ENCODE measurements around the gene PGAP3. TPM values are rescaled to one million over a fixed set of nuclear protein-coding genes. Genes with fewer than 3 reads are reported as not detected.

Gene PGAP3
- polyA plus RNA-seq, 3 donors, result 32.1 to 50.8 (median 37.2) TPM

DNA sequence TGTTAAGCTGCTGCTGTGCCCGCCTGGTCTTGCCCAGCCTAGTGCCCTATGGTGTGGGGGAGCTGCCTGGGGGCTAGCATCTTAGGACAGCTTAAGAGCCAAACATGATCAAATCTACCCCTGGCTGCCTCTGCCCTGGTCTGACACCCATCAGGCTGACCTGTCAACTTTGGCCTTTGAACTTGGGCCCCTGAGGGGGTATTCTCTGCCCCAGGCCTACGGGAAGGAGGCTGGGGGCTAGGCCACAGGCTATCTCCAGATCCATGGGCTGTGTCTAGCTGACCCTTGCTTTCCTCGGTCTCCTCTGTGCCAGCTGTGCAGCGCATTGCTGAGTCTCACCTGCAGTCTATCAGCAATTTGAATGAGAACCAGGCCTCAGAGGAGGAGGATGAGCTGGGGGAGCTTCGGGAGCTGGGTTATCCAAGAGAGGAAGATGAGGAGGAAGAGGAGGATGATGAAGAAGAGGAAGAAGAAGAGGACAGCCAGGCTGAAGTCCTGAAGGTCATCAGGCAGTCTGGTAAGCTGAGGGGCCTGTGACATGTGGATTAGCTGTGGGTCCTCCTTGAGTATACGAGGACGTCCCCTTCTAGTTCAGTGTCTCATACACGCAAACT, 54.2 kb downstream of the PGAP3 start:
- no peak for DNase-seq (ENCODE audit: extremely low read depth in 1 of 11, low read depth in 9 of 11, low spot score in 4 of 11)

DNA sequence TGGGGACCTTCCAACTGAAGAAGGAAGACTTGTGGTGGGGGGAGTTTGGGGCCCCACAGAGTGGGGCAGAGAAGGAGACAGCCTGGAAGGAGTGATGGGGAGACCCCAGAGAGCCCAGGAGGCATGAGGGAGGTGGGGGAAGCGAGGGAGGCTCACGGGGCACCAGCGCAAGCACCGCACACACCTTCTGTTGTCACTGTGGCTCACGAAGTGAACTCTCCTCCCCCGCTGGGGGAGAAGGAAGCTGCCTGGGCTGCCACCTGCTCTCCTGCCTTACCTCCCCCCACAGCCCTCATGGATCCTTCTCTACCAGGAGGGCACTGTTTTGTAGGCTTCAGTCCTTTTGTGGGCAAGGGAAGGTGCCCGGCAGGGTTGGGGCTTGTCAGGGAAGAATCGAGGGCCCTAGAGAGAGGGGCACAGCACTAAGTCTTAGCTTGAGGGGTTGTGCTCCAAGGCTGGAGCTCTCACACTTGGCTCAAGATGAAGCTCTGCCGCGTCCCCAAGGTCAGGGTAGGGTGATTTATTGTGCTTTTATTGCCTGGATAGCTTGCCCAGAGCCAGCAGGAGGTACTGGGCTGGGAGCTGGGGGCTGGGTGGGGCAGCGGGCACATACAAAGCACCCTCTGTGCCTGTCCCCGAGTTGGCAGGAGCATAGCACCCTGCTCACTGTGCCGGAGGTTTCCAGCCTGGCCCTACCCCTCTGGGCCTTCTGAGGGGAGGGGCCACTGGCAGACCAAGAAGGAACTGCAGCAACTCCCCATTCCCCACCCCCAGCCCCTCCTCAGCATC, 55.5 kb downstream of the PGAP3 start:
- no peak for DNase-seq (ENCODE audit: extremely low read depth in 1 of 11, low read depth in 9 of 11, low spot score in 4 of 11)

DNA sequence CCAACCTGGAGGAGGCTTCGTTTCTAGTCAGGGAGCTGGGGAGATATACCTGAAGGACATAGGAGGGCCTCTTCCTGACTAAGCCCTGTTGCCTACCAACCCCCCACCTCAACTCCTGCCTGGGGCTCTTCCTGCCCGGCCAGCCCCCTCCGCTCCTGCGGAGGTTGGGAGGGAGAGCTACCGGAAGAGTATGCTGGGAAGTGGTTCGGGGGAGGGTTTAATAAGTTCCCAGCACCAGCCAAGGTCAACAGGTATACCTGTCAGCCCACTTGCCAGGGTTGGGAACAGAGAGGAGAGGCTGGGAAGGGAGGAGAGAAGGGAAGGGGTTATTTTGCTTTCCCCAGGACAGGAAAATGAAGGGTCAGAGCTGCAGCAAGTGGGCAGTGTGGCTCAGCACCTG, 56.5 kb downstream of the PGAP3 start:
- no peak for DNase-seq (ENCODE audit: extremely low read depth in 1 of 11, low read depth in 9 of 11, low spot score in 4 of 11)

DNA sequence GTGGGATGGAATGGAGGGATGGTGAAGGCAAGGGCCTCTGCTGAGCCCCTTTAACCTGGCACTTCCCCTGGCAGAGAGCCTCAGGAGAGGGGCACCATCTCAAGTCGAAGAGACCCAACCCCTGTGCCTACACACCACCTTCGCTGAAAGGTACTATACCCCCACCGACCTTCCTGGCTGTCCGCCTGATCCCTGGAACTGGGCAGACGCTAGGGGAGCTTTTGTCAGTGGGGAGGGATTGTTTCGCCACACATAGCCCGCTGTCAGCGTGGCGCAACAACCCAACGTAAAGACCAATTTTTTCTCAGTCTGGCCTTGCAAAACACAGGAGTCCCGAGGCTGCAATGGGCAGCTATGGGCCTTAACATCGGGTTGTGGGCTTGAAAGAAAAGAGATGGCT, 58.0 kb downstream of the PGAP3 start:
- DNase-seq (ENCODE audit: extremely low read depth in 1 of 11, low read depth in 9 of 11, low spot score in 4 of 11), result no peak

DNA sequence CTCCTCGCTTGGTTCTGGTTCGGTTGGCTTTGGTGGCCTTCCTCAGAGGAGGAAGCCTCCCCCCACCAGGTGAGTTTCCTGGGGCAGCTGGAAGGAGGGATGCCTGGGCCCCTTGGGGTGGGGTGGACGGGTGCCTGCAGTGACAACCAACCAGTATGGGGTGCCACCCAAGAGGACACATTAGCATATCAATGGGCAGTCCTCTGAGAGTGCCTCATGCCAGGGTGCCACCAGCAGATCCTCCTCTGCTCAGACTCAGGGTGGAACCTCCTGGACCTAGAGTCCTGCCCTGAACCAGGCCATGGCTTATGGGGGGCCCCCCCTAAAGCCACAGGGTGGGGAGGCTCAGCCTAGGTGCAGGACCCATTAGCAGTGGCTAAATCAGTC, 58.4 kb downstream of the PGAP3 start:
- no peak for DNase-seq (ENCODE audit: extremely low read depth in 1 of 11, low read depth in 9 of 11, low spot score in 4 of 11)

DNA sequence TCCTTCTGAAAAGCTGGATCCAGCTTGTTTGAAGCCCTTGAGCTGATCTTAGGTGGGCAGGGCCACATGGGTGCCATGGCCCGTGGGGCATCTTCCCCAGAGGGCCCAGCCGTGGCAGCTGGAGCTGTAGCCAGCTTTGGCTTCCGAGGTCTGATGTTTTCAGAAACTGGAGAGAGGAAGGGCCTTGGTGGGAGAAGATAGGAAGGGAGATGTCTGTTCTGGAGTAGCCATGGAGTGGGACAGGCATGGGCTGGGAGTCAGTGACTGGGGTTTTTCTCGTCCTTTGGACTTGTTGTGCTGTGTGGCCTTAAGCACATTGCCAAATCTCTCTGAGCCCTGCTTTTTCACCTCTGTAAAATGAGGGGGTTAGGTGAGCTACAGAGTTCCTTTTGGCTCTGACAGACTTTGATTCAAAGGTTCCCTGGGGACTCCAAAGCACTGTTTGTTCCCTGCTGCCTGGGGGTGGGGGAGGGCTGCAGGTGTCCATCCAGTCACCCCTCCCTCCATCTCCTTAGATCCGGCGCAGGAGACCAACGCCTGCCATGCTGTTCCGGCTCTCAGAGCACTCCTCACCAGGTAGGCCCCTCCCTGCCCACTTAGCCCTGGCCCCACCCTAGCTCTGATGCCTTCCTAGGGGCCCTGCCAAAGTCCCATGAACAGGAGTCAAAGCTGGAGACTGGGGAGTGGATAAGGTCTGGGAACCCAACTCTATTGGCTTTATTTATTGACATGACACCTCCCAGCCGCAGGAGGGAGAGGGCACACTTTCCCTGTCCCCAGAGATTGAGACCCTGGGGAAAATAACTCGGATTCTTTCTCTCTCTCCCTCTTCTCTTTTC, 59.0 kb downstream of the PGAP3 start:
- DNase-seq (ENCODE audit: extremely low read depth in 1 of 11, low read depth in 9 of 11, low spot score in 4 of 11), result no peak

DNA sequence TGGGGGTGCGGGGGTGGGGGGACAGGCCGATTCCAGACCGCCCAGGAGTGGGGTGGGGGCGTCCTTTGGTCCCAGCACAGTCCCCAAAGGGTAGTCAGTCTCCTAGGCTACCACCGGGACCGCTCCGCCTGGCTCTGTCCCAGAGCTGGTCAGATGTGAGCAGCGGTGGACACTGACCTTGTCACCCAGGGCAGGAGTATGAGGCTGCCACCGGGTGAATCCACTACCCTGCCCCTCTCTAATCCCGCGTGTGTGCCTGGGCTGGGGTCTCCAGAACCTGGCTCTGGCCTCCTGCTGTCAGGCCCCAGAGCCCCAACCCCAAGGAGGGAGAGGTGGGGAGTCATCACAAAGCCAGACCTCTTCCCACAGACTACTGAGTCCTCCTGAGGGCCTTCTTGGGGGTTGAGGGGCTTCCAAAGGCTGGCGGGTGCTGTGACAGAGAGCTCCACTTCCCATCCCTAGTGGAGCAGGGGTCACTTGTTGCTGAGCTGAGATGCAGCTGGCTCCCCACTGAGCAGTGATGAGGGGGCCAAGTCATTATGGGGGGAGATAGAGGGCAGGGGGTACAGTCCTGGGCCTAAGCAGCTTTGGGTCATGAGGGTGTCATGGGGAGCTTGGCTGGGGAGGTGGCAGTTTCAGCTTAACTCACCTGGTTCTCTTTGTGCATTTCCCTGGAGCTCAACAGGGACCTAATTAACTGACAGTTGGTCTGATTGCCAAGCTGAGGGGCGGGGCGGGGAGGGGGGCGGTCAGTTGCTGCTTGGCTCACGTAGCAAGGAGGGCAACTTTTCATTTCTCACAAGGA, 59.9 kb downstream of the PGAP3 start:
- no peak for DNase-seq (ENCODE audit: extremely low read depth in 1 of 11, low read depth in 9 of 11, low spot score in 4 of 11)

DNA sequence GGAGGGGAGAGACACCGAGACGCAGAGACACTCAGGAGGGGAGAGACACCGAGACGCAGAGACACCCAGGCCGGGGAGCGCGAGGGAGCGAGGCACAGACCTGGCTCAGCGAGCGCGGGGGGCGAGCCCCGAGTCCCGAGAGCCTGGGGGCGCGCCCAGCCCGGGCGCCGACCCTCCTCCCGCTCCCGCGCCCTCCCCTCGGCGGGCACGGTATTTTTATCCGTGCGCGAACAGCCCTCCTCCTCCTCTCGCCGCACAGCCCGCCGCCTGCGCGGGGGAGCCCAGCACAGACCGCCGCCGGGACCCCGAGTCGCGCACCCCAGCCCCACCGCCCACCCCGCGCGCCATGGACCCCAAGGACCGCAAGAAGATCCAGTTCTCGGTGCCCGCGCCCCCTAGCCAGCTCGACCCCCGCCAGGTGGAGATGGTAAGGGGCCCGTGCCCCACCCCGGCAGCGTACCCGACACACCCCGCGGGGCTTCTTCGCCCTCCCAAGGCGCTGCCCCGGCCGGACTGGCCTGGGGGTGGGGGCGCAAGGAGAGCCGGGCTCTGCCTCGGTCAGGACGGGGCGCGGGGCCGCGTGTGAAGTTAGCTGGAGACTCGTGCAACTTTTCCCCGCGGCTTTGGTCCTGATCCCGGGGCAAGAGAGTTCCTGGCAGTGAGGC, 60.7 kb downstream of the PGAP3 start:
- DNase-seq (ENCODE audit: extremely low read depth in 1 of 11, low read depth in 9 of 11, low spot score in 4 of 11), result no peak

DNA sequence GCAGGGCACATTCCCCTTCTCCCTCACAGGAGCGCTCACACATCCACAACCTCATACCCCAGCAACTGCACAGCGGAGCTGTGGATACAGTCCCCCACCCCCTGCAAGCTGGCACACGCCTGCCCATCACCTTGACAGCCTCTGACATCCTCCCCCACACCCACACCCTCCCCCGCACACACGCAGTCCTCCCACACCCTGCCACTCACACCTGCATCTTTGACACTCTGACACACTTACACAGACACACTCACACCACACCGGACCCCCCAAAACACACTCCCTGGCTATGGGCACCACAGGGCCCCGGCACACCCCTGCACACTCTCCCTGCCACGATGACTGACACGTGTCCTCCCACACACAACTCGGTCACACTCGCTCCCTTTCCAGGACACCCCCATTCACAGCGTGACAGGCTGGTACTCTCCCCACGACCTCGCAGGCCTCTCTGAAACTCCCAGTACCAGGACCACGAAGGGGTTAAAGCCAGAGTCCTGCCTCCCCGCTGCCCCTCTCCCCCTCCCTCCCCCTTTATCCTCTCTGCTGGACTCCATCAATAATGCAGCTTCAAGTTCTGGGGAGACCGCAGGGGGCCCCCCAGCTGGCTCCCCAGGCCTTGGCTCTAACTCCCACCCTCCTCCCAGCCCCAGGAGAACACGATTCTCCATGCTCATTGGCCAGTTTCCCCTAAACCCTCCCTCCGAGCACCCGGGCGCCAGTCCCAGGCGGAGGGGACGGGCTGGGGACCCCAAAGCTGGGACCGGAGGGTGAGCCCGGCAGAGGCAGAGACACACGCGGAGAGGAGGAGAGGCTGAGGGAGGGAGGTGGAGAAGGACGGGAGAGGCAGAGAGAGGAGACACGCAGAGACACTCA, 61.4 kb downstream of the PGAP3 start, which contains the start of gene PPP1R1B:
Gene PPP1R1B, plus strand, starts transcription at position 782 of the 876 bp plus-strand sequence. CDS start 441 bp downstream, outside the sequence.
- no peak for DNase-seq (ENCODE audit: extremely low read depth in 1 of 11, low read depth in 9 of 11, low spot score in 4 of 11)

DNA sequence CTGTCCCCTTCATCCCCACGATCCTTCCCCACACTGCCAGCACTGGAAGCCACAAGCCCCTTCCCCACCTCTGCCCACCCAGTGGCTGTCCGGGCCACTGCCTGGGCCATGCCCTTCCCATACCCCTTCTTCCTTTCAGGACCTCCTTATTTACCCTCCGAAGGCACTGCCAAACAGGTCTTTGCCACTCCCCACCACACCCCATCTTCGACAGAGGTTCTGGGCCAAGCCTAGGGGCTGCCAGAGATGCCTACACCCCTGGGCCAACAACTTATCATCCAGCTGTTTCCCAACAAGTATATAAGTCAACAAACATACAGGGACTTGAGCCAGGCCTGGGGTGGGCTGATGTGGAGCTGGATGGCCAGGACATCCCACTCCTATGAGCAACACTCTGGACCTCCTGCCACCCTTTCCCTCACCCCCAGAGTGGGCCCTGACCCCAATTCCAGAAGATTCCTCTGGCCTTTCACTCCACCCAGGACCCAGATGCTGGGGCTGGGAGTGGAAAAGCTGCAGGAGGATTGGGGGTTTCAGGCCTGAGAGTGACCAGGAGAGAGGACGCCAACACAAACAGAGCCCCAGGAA, 62.6 kb downstream of the PGAP3 start:
- DNase-seq (ENCODE audit: extremely low read depth in 1 of 11, low read depth in 9 of 11, low spot score in 4 of 11), result no peak

DNA sequence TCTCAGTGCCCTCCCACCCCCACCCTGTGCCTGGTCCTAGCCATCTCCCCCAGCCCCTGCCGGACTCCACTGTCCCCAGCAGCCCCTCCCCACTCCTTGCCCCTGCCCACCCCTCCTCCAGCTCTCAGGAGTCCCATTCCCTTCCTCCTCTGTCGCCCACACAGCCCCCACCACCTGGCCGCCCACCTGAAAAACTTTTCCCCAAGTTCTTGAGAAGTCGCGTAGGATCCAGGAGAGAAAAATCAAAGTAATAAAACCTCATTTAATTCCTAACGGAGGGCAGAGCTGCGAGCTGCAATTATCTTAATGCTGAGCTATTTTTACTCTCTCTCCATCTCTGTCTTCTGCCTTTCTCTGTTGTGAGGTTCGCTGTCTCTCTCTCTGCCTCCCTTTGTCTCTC, 63.5 kb downstream of the PGAP3 start:
- DNase-seq (ENCODE audit: extremely low read depth in 1 of 11, low read depth in 9 of 11, low spot score in 4 of 11), result no peak

DNA sequence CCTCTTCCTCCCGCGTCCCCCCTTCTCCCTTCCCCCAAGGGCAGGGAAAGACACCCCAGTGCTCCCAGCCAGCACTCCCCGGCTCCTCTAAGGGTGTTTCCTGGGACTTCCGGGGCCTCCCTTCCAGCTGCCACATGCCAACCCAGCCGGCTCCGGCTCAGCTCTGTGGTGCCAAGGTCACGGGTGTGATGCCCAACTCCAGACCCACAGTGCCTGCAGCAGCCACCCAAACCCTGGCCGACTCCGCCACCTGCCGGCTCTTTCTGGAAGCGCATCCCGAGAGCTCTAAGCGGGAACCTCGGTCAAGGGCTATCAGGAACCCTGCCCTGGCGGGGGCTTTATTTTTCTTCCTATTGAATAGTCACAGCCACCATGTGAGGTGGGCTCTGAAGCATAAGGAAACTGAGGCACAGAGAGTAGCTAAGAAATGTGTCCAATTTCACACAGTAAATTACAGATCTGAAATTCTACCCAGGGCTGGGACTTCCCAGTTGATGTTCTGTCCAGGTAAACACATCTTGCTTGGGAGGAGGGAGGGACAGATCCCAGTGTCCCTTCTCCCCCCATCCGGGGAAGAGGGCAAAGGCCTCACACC, 64.4 kb downstream of the PGAP3 start:
- peak in 2 of 11 donors; percentile 55 to 58 for DNase-seq (ENCODE audit: extremely low read depth in 1 of 11, low read depth in 9 of 11, low spot score in 4 of 11)

DNA sequence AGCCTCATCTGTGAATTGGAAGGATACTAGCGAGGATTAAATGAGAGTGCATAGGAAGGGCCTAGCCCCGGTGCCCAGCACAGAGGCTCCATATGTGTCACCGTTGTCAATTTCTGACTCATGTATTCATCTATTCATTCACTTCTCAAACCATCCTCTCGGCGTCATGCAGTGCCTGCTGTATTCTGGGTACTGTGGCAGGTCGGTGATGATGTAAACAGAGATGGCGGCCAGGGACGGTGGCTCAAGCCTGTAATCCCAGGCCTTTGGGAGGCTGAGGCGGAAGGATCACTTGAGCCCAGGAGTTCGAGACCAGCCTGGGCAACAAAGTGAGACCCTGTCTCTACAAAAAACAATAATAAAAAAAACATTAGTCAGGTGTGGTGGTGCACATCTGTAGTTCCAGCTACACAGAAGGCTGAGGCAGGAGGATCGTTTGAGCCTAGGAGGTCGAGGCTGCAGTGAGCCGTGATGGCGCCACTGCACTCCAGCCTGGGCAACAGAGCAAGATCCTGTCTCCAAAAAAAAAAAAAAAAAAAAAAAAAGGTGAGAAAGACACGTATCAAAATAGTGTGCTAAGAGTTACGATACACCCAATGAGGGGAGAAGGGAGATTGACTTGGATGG, 65.4 kb downstream of the PGAP3 start:
- DNase-seq (ENCODE audit: extremely low read depth in 1 of 11, low read depth in 9 of 11, low spot score in 4 of 11), result no peak

DNA sequence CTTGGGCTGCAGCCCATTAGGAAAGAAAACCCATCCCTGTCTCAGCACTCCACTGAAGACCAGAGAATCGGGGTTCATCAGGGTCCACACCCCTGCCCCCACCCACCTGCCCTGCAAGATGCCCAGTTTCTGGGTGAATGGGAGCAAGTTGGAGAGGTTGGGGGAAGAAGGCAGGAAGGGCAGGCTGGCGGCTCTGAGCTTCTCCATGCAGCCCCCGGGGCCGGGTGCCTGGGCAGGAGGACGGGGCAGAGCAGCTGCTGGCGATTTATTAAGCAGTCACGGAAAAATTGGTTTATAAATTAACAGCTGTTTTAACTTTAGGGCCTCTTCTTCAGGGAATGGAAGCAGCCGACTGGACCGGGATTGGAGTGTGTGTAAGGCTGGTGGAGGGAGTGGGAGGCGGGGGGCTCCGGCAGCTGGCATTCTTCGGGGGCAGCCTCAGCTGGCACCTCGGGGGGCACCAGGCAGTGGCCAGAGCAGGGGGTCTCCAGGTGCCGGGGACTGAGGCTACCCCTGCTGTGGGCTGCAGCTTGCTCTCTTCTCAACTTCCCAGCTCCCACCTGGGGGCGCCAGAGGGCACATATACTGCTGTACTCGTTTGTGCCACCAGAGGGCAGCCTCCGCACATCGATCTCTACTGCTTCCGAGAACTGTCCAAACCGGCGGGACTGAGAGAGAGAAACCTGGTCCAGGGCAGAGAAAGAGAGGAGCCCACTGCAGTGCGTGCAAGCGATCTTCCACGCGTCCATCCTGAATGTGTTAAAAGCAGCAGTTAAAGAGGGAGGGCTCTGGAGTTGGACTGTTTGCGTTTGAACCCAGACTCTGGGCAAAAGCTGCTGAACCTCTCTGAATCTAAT, 66.1 kb downstream of the PGAP3 start:
- peak; percentile 53 to 87 (median 79) for DNase-seq (ENCODE audit: extremely low read depth in 1 of 11, low read depth in 9 of 11, low spot score in 4 of 11)

Measured in renal cortex interstitium (tissue), 11 donors.